ENCODE data around the gene EFNA1. TPM values are rescaled to one million over a fixed set of nuclear protein-coding genes. Genes with fewer than 3 reads are reported as not detected.

Gene EFNA1
- total and polyA plus RNA-seq, 2 donors (not counting 3 experiments of a cell fraction or from before 2014, with no cell fraction given) = 107 to 289 TPM

- CTCF ChIA-PET = interaction anchor here (1.4 to 8.3 kb wide), 2 partner anchors 76 to 86 kb away, joined by 5 to 673 read pairs; no protein-coding TSS in a partner anchor
- Histone ChIP-seq H3K4me3 (replicated peaks in 1 of 3; ENCODE audit: insufficient read depth in 1 of 3, low read depth in 1 of 3, low read length in 3 of 3) (no peak overlapping the region), H3K4me2 (ENCODE audit: insufficient read depth, low read length) (no peak overlapping the region), H3K9ac (replicated peaks; ENCODE audit: extremely low read depth, insufficient read depth, low read length) (no peak overlapping the region), H3K4me1 (ENCODE audit: control insufficient read depth, extremely low read depth, insufficient read depth, low read length) (peaks cover 26% of the 10 kb centered on the region), H3K79me2 (ENCODE audit: control insufficient read depth, insufficient read depth, low read length) (peaks cover 16% of the 10 kb centered on the region), H3K36me3 (ENCODE audit: control insufficient read depth in 2 of 2, extremely low read depth in 1 of 2, insufficient read depth in 2 of 2, low read length in 2 of 2) (peaks cover 3 to 9% of the 10 kb centered on the region in 2 experiments), H4K20me1 (replicated peaks; ENCODE audit: control insufficient read depth, extremely low read depth, insufficient read depth, low read length) (no peaks in the 10 kb centered on the region), H3K27me3 (ENCODE audit: control insufficient read depth in 2 of 2, insufficient read depth in 2 of 2, low read length in 2 of 2) (no peaks in the 10 kb centered on the region), H2AFZ (ENCODE audit: low read depth, low read length) (no peak overlapping the region), H3K9me1 (replicated peaks; ENCODE audit: control insufficient read depth, extremely low read depth, insufficient read depth, low read length) (no peaks in the 10 kb centered on the region), H3K27ac (ENCODE audit: insufficient read depth, low read depth, low read length) (no peak overlapping the region), H3K9me3 (replicated peaks; ENCODE audit: control insufficient read depth, insufficient read depth, low read length) (no peaks in the 10 kb centered on the region)
- dilution Hi-C loops (cut with MboI; ENCODE audit: extremely low pct_ligation_motif_present, low sequenced_read_pairs) = no loop called here
- POLR2A ChIA-PET = no interaction called here
- no peak for DNase-seq (ENCODE audit: low read depth, low spot score)
- BruUV-seq (replicated peaks) = no TSS peak
- intact Hi-C loops (cut with micrococcal nuclease) = no loop called here
- TF ChIP-seq FOS (IDR thresholded peaks at IDR 0.05; ENCODE audit: borderline replicate concordance, insufficient read depth, low read length) (no peak), MYC (IDR thresholded peaks at IDR 0.05; ENCODE audit: low read depth, low read length) (no peak), POLR2AphosphoS5 (IDR thresholded peaks at IDR 0.05; ENCODE audit: insufficient read depth, low read depth, low read length) (no peak), MAX (IDR thresholded peaks at IDR 0.05; ENCODE audit: insufficient read depth, insufficient read length) (no peak), CTCF (IDR thresholded peaks at IDR 0.05; ENCODE audit: extremely low read depth in 1 of 2, insufficient read depth in 1 of 2, low read depth in 1 of 2, low read length in 2 of 2) (no peak), JUN (IDR thresholded peaks at IDR 0.05; ENCODE audit: borderline replicate concordance, insufficient read depth, insufficient read length, low read depth) (no peak)
- no peak for FAIRE-seq
These were observed 43.1 kb downstream of the EFNA1 start for GRCh38 chr1:155170806-155171205.
